NCI-H187 treated with DMSO at 0.1 percent for 48 hours (cell line): Measurements from ENCODE around the gene SPATA19.

Source experiments
- DNase-seq: peaks from one replicate; lab custom pipeline; 2025; lab: John Stamatoyannopoulos, UW

The SPATA19 gene

DNA sequence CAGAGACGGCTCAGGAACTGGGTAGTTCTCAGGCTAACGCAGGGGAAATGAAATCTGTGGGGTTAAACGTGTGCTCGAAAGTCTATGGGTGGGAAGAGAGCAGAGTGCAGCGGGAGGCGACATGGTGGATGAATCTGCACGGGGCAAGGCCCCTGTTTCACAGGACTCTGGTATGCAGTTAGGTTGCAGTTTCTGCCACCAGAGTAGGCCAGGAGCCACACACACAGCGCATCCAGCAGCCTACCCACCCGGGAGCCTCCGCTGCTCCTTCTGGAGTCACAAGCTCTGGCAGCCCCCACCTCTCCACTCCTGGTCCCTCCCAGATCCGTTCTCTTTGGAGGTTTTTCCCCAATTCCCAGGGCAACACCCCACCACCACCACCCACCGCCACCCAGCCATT, 27.0 kb downstream of the SPATA19 start:
- no peak for DNase-seq

GRCh38 chr11:133817449-133817848, 27.9 kb downstream of the SPATA19 start:
- no peak for DNase-seq

- no peak for DNase-seq
These were observed 29.0 kb downstream of the SPATA19 start for GRCh38 chr11:133816146-133816870.

- DNase-seq = no peak
These were observed 29.7 kb downstream of the SPATA19 start for GRCh38 chr11:133815636-133816035.

- no peak for DNase-seq
These were observed 30.7 kb downstream of the SPATA19 start for GRCh38 chr11:133814588-133815100.

- no peak for DNase-seq
These were observed 33.2 kb downstream of the SPATA19 start for GRCh38 chr11:133811850-133812685.

DNA sequence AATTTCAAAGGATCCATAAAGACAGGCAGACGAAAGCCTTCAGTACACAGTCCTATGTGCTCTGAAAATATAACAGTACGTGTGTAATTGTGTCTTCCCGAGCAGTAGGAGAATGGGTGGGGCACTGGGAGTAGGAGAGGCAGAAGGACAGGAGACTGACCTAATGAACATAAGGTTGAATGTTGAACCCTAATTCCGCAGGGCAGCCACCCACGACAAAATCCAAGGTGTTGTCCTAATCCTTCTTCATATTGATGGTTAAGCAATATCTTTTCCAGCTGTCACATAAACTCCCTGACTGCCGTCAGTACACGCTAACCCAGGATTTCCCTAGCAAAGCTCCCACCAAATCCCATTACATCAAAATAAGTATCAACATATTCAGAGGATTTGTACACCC, 34.5 kb downstream of the SPATA19 start:
- DNase-seq = no peak

- no peak for DNase-seq
These were observed 35.5 kb downstream of the SPATA19 start for GRCh38 chr11:133809569-133810491.

- DNase-seq = no peak
These were observed 36.7 kb downstream of the SPATA19 start for GRCh38 chr11:133808393-133809140.

DNA sequence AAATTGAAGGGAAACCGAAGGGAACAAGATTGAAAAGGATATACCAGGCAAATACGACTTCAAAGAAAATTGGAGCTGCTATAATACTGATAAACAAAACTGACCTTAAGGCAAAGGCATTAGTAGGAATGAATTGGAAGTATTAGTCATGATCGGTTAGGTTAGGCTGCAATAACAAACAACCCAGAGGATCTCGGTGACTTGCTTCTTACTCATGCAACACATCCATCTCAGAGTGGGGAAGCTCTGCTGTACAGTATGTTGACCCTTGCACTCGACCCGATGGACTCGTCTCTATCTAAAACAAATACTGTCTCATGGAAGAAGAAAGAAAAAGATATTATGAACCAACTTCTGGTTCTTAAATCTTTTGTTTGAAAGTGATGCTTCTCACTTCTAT, 42.3 kb downstream of the SPATA19 start:
- no peak for DNase-seq

- no peak for DNase-seq
These were observed 44.0 kb downstream of the SPATA19 start for GRCh38 chr11:133801356-133801755.

DNA sequence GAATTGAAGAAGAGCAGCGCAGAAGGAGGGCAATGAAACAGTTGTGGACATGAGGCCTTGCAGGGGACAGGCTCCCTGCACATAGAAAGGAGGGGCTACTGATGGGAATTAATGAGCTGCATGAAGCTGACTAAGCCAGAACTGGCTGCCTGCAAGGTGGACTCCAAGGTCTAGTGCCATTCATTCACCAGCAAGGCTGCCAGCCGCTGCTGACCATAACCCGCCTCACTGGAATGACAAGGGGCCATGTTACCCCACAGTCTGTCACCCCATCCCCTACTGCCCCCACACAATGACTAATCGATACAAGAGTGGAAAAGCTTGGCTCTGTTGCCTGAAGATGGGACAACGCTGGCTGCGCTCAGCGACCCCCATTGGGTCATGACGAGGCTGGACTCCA, 44.6 kb downstream of the SPATA19 start:
- no peak for DNase-seq

DNA sequence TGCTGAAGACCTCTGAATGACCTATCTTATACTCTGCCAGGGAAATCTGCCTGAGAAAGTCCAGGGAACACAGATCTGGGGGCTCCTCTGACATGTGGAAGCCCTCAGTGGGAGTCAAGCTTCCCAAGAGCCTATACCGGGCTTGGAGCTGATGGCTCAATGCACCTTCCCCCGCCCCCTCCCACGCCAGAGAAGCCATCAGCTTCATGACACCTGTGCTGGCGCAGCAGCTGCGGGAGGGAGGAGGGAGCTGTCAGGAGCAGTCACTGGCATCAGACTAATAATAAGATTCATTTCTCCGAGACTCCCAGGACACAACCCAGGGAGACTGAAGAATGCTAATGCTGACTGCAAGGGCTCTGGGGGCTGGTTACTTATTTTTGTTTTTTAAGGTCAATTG, 47.8 kb downstream of the SPATA19 start:
- no peak for DNase-seq

DNA sequence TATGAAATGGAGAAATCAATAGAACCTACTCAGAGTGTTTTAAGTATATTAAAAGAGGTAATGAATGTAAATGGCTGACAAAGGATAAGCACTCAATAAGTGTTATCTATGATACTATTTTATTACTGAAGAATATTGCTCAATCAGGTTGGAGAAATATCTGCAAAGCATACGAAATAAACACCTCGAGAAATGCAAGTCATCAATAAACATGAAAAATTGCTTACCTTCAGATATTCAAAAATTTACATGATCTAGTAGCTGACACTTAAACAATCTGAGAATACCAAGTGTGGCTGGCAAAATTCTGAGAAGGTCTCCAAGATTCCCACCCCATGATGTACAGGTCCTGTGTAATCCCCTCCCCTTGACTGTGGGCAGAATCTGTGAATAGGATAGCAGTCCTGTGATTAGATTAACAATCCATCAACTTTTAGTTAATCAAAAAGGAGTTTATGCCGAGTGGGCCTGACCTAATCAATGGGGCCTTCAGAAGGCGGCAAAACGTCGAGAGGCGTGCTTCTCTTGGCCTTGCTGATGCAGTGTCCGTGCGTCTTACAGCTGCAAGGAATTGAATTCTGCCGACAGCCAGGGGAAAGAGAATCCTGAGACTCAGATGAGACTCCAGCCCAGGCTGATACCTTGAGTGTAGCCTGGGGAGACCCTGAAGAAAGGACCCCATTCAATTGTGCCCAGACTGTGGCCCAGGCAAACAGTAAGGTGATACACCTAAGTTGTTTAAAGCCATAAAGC, 49.1 kb downstream of the SPATA19 start:
- no peak for DNase-seq

DNA sequence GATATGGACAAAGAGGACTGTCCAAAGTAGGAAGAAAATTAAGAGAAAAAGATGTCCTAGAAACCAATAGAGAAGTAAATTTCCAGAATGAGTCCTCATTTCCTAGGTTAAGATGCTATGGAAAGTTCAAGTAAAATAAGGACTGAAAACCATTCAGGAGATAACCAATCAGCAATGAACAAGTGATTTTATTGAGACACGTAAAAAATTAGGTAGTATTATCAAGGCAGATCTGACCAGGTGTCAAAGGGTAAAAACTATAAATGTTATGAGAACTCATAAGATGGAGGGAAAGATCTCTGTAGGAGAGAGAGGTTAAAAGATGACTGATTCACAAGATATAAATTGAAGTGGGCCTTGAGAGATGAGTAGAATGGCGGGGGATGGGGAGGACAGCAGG, 50.2 kb downstream of the SPATA19 start:
- DNase-seq = no peak

DNA sequence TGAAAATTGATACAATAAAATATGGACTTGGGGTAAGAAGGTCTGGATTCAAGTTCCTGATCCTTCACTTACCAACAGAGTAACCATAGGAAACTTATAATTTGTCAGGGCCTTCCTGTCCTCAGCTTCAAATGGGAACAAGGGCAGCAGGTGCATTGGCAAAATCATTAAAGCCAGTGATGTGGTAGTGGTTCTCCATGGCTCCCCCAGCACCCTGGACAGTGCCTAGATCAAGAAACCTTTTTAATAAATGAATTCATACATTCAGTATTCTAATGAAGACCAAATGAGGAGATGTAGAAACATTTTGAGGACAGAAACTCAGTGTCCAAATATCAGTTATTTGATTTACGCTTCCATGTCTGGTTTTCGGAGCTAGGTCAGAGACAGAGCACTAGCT, 51.1 kb downstream of the SPATA19 start:
- DNase-seq = no peak

DNA sequence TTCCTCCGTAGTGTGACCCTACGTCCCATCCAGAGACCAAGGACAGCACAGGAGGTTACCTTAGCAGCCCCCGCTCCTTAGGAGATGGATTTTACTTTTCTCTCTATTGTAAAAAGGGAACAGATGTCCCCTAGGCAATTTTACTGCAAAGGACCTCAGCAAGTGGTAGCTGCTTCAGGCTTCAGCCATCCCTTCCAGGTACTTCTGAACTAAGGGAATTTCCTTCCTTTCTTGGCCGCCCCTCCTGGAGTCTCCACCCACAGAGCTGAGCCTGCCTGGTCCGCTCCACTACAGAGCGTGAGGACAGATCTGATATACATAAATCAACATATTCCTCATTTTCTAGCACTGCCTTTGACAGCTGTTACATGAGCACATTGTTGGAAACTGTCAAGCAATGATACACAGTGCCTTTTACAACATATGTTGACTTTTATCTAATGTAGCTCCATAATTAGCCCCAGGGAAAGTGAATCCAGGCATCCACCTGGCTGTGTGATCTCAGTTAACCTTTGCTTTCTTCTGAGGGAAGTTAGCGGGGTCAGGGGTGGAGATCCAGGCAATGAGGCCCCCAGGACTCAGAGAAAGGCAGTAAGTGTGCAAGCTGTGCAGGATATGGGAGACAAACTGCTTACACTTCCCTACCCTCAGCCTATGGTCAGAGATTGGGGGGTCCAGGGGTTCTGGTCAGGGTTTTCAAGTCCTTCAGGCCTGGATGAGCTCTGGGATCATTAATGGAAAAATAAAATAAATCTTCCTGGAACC, 51.9 kb downstream of the SPATA19 start:
- no peak for DNase-seq

GRCh38 chr11:133790995-133791394, 54.3 kb downstream of the SPATA19 start:
- peak; percentile 4 for DNase-seq
